NCI-H69 (cell line): ENCODE data around the gene TEKT3.

Experiments
- DNase-seq: peaks from one replicate; lab custom pipeline; 2025; lab: John Stamatoyannopoulos, UW

TEKT3 gene

GRCh38 chr17:15291674-15292361, 49.6 kb downstream of the TEKT3 start:
- no peak for DNase-seq

DNA sequence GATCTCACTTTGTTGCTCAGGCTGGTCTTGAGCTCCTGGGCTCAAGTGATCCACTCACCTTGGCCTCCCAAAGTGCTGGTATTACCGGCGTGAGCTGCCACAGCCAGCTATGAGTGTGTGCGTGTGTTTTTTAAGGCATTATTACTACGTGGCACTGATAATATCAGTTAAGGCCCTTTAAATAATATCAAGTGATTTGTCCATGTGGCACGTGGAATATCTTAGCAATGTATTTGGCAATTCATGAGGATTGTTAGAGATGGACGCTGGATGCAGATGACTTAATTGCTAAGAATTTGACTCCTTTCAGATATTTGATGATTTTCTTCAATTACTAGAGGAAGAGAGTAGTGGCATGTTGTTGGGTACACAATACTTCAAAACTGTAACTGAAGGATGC, 50.8 kb downstream of the TEKT3 start:
- no peak for DNase-seq

DNA sequence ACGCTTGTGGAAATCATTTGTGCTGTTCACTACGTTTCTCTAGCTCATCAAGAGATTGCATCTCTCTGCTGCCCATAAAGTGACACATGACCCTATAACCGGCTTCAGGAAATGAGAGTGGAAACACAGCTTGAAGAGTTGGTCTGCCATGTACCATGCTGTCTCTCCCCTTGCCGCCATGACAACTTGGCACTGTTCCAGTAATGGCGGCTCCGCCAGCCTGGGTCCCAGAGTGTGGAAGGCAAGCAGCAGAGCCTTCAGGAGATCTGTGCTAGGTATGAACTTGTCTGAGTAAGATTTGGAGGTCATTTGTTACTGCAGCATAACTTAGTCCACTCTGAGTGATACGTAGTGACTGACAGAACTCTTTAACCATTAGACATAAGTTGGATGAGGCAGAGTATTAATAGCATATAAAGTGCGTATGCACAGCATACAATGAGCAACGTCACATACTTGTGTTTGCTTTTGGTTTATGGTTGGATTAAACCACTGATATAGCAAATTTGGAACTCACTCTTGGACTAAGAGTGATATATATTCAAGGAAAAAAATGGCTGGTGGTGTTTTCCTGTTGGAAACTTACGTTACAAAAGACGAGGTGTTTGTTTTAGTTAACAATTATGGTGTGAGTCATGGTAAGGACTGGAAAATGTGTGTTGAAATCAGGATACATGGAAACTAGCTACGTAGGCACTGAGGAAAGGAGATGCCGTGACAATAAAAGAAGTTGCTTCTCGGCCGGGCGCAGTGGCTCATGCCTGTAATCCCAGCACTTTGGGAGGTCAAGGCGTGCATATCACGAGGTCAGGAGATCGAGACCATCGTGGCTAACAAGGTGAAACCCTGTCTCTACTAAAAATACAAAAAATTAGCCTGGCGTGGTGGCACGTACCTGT, 51.9 kb downstream of the TEKT3 start:
- DNase-seq, result peak; percentile 28

DNA sequence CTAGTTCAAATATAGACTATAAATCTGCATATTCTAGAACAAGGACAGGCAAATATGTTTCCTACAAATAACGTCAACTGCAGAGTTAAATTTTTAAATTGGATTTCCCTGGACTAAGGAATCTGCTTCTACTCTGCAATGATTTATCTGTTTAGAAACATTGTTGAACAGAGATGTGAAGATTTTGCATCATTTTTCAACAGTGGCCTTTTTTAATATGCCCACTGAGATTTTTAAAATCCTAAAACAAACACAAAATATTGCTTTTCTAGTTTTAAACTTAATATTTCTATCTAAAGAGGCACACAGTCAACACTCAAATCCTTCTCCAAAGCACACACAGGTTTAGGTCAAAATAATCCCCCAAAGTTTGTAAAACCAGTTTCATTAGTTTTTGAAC, 52.5 kb downstream of the TEKT3 start:
- no peak for DNase-seq

GRCh38 chr17:15287538-15288267, 53.7 kb downstream of the TEKT3 start:
- no peak for DNase-seq

DNA sequence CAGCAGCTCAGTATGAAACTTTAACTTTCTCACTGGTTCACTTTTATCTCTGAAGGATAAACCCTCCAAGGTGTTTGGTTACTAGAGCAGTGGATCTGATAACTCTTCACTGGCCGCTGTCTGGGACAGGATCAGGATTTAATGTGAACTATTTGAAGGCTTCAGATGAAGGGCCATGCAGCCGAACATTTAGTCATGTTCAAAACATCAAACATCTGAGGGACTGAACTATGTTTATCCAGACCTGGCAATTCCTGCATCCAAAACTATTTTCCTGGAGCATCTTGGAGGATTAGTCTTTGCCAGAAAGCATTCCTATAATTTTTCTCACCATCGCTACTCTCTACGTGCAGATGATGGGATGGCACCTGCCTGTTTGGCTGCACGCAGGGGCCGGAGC, 55.9 kb downstream of the TEKT3 start:
- DNase-seq, result no peak

DNA sequence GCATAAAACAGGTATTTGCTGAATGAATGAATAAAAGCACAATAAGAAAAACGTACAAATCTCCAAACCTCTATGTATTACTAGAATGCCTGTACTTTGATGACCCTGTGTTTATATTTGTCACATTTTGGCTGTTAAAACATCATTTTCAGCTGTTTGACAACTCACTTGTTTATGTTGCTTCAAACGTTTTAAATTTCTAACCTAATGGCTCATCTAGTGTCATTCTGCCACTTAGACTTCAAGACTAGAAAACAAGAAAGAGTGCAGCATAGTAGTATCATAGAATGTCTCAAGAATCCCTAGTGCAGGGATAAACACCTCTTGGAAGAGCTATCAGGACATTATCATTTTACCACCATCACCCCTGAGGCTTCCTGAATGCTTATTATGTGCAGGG, 56.9 kb downstream of the TEKT3 start:
- DNase-seq, result no peak

DNA sequence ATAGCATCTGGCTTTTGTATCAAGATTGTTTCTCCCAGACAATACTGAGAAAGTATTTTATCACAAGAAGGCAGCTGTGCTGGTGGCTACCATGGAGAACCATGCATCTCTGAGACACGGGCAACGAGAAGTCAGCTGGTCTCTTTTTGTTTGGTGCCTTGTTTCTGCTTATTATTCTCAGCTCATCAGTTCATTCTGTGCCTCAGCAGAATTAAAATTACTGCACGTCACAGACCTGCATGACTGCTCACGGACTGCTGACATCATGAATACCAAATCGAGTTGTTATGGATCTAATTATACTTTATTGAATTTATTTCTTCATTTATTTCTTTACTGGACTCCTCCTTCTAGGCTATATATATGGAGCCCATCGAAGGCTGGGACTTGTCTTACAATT, 57.3 kb downstream of the TEKT3 start:
- no peak for DNase-seq

GRCh38 chr17:15281909-15282308, 59.5 kb downstream of the TEKT3 start:
- DNase-seq, result no peak

GRCh38 chr17:15278924-15279477, 62.4 kb downstream of the TEKT3 start:
- DNase-seq, result no peak

- no peak for DNase-seq
Measured at GRCh38 chr17:15278380-15278779, 63.0 kb downstream of the TEKT3 start.

DNA sequence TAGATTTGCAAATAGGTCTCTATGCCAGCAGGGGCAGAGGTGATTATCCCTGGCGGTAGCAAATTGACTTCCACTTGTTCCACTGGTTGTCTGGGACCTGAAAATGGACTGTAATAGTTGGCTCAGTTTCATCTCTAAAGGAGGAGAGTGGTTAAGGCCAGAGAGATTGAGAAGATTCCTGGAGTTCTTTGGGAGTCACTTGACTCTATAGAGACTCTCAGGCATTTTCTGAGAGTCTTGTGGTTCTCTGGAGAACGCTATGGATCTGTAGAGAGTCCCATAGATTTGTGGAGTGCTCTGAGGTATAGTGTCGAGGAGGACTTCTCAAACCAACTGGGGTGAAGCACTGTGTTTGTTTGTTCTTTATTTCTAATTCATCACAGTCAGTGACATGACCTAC, 67.4 kb downstream of the TEKT3 start:
- no peak for DNase-seq

DNA sequence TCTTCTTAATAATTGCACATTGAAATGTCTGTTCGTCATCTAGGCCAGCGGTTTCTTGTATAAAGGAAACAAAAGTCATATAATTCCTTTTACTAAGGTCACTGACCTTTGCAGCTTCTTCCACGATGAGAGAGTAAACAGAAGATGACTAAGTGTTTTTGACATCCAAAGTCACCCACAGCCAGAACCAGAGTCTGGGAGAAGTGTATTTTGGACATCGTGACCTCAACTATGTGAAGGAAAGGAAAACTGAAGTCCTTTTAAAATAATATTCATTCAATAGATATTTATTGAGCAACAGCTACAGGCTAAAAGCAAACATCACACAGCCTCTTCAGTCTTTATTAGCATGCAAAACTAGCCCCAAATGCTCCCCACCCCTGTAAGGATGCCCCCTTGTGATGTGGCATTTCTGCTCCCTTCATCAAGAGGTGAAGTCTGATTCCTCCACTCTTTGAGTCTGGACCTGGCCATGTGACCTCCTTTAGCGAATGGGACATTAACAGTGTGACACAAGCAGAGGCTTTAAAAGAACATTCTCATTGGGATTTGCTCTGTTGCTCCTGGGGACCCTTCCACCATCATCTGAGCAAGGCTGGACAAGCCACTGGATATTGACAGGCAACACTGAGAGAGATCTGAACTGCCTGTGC, 68.1 kb downstream of the TEKT3 start:
- DNase-seq, result no peak

- DNase-seq, result no peak
Measured at GRCh38 chr17:15271741-15272140, 69.7 kb downstream of the TEKT3 start.

DNA sequence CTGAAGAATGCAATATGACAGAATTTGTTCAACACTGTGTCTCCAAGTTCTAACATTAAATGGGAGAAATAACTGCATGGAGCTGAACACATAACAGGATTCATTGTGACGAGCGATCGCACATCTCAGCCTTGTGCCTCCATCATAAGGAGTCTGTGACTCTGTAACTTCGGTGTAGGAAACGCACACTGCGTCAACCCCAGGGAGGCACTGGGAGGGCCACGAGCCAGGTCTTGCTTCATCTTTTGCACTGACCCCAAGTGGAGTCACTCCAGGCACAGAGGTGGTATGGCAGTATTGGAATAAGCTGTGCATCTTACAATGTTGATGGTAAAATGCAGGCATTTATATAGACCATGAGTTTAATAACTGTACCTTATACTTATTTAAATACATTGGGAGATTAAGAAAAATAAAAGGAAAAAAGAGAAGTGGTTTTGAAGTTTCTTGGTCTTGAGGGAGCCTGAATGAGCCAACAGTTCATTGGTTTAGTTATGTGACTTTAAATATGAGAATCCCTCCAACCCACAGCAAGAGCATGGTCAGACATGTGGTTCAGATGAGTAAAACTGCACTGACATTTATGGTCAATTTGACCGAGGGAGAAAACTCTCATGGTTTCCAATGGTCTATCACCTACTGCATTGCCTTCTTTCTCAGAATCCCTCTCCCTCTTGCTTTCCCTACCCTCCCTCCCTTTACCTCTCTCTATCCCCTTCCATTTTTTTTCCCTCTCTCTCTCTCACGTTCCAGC, 70.6 kb downstream of the TEKT3 start:
- no peak for DNase-seq

DNA sequence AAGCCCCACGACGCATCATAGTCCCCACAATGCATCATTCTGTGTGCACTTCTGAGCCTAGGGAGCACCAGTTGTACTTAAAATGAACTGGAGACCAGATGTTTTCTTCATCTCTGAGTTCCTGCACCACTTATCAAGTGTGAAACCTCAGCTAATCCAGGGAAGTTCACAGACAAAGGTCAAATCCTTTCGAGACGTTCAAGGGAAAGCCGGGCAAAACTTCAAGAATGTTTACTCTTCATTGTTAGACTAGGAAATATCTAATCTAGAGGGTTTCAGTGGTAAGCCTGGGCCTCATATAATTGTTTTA, 71.7 kb downstream of the TEKT3 start:
- no peak for DNase-seq

DNA sequence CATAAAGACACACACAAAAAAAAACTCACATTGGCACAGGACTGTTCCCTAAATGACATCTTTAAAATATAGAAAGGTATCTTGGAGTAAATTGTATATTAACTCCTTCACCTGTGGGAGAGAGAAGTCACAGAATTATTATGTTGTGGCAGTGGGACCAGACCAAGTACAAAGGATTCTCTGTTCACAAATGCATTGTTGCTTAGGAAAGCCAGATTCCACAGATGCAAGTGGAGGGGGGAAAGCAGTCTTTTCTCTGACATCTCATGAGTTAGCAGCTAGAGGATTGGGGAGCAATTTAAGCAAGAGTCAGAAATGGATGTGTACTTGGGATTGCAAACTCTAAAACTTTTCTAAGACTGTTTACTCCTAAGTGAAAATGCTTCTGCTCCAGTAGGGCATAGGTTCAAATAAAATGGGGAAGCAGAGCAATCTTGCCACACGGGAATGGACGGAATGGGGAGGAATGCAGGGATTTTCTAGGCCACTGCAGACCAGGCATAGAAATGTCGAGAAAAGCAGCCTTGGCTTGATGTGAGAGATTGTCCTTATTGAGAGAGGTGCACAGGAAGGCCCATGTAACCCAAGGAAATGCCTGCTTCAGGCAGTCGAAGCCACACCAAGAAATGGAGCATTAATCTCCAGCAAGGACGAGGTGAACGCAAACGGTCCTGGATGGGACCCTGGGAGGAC, 72.2 kb downstream of the TEKT3 start:
- no peak for DNase-seq

DNA sequence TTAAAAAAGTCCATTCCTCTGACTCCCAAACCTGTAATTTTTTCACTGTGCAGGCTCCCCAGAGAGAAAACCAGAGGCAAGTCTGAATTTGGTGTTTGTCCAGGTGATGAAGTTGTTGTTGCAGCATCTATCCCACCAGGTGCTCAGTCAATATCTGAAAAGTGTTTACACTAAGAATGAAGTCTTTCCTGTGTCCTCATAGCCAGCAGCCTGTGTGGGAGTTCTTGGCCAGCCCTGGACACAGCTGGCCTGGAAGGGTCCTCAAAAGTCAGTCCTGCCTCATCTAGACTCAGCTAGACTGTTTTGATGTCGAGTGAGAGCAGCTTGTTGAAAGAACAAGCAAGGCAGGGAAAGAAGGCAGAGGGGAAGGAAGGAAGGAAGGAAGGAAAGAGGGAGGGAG, 72.9 kb downstream of the TEKT3 start:
- no peak for DNase-seq

DNA sequence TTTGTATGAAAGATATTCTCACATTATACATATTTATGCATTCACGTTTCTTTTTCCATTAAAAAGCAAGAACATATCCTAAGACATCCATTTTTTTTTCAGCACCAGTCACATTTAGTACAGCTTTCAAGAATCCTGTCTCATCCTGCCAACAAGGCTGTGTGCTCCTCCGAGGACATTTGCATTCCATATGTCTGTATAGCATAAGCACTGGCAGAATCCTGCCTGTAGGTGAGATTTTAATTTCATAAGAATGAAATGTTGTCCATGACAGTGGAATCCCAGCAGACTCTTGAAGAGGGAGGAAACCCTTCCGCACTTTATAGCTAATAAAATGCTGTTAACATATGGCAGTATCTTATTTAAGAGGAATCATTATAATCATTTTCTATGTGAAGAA, 73.4 kb downstream of the TEKT3 start:
- no peak for DNase-seq

- DNase-seq, result no peak
Measured at GRCh38 chr17:15266325-15267125, 74.9 kb downstream of the TEKT3 start.
